Upper lobe of left lung (tissue), 4 donors: ENCODE results near the gene RAP2B.

Experiments used
- EP300 ChIP-seq, 4 donors: sonication (generic); formaldehyde crosslinking; IDR thresholded peaks; one replicate each; pipeline ENCODE4 v1.5.1; 2017; ENCODE audit warnings: antibody characterized with exemption in 4 of 4, control low read depth in 2 of 4
- POLR2A ChIP-seq, 4 donors: fragments of 450-650 bp; IDR thresholded peaks; one replicate each; pipeline ENCODE4 v1.5.1; 2016 to 2017; ENCODE audit warnings: antibody characterized with exemption in 4 of 4, mild to moderate bottlenecking in 2 of 4
- TF ChIP-seq, protein P1 (sequence below), 6 experiments: fragments of 450-650 bp in 4 of 6; fragments of 200-600 bp in 2 of 6; sonication (generic) in 2 of 6; IDR thresholded peaks; one replicate each; pipeline ENCODE4 v1.5.1; 2016 to 2019; ENCODE audit warnings: antibody characterized with exemption in 6 of 6

GRCh38 chr3:153180860-153181372, 18.9 kb downstream of the RAP2B start:
- no peak for TF ChIP-seq POLR2A (IDR thresholded peaks at IDR 0.05)
- TF ChIP-seq, protein P1, sequence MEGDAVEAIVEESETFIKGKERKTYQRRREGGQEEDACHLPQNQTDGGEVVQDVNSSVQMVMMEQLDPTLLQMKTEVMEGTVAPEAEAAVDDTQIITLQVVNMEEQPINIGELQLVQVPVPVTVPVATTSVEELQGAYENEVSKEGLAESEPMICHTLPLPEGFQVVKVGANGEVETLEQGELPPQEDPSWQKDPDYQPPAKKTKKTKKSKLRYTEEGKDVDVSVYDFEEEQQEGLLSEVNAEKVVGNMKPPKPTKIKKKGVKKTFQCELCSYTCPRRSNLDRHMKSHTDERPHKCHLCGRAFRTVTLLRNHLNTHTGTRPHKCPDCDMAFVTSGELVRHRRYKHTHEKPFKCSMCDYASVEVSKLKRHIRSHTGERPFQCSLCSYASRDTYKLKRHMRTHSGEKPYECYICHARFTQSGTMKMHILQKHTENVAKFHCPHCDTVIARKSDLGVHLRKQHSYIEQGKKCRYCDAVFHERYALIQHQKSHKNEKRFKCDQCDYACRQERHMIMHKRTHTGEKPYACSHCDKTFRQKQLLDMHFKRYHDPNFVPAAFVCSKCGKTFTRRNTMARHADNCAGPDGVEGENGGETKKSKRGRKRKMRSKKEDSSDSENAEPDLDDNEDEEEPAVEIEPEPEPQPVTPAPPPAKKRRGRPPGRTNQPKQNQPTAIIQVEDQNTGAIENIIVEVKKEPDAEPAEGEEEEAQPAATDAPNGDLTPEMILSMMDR (IDR thresholded peaks at IDR 0.05) = no peak
- no peak for TF ChIP-seq EP300 (IDR thresholded peaks at IDR 0.05)
